Measurements from ENCODE around the gene GALNT17.

GALNT17 gene

DNA sequence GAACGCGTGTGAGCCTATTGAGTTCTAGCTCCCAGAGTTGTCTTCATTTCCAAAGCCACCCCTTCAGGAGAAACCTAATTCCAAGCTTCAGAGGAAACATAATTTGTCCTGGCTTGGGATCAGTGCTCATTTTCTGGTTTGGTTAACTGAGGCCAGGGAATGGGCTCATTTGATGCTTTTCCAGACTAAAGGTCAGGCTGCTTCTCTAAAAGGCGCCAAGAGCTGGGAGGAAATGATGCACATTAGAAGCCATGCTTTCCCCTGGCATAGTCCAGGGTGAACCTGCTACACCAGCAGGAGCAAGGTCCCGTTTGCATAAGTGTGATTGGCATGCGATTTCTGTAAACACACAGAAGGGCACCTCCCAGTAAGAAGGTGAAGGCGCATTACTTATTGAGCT lies 435.0 kb downstream of the GALNT17 start:
- H3K27me3 ChIP-seq (replicated peaks; ENCODE audit: insufficient read depth, low read length), result no peaks in the 10 kb centered on the region
- no peaks in the 10 kb centered on the region for H3K9me2 ChIP-seq (replicated peaks; ENCODE audit: insufficient read depth, low read length)
- H3K36me3 ChIP-seq (replicated peaks; ENCODE audit: insufficient read depth, low read length), result no peaks in the 10 kb centered on the region
- no peak for TF ChIP-seq EZH2phosphoT487 (IDR thresholded peaks at IDR 0.05; ENCODE audit: low read length)
- TF ChIP-seq EZH2 (optimal IDR thresholded peaks at IDR 0.05; ENCODE audit: low read depth, low read length), result no peak
- TF ChIP-seq, protein P1, sequence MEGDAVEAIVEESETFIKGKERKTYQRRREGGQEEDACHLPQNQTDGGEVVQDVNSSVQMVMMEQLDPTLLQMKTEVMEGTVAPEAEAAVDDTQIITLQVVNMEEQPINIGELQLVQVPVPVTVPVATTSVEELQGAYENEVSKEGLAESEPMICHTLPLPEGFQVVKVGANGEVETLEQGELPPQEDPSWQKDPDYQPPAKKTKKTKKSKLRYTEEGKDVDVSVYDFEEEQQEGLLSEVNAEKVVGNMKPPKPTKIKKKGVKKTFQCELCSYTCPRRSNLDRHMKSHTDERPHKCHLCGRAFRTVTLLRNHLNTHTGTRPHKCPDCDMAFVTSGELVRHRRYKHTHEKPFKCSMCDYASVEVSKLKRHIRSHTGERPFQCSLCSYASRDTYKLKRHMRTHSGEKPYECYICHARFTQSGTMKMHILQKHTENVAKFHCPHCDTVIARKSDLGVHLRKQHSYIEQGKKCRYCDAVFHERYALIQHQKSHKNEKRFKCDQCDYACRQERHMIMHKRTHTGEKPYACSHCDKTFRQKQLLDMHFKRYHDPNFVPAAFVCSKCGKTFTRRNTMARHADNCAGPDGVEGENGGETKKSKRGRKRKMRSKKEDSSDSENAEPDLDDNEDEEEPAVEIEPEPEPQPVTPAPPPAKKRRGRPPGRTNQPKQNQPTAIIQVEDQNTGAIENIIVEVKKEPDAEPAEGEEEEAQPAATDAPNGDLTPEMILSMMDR (IDR thresholded peaks at IDR 0.05; ENCODE audit: low read length), result no peak
- H3K9ac ChIP-seq (ENCODE audit: low read length), result no peak overlapping the region
- no peak overlapping the region for H3K27ac ChIP-seq (ENCODE audit: low read length)
- H3K4me2 ChIP-seq (ENCODE audit: low read depth, low read length), result no peak overlapping the region
- H3K9me3 ChIP-seq (replicated peaks; ENCODE audit: insufficient read depth, low read length), result no peaks in the 10 kb centered on the region
- H3K4me1 ChIP-seq (ENCODE audit: low read length), result no peaks in the 10 kb centered on the region
- H2AFZ ChIP-seq (ENCODE audit: low read length), result no peak overlapping the region
- H3K4me3 ChIP-seq (ENCODE audit: low read length), result no peak overlapping the region
- no peak for DNase-seq
- H3F3A ChIP-seq (ENCODE audit: insufficient read depth, low read length), result no peaks in the 10 kb centered on the region
- H3K79me2 ChIP-seq (ENCODE audit: low read length), result no peaks in the 10 kb centered on the region
- no peaks in the 10 kb centered on the region for H4K20me1 ChIP-seq (ENCODE audit: insufficient read depth, low read length)

DNA sequence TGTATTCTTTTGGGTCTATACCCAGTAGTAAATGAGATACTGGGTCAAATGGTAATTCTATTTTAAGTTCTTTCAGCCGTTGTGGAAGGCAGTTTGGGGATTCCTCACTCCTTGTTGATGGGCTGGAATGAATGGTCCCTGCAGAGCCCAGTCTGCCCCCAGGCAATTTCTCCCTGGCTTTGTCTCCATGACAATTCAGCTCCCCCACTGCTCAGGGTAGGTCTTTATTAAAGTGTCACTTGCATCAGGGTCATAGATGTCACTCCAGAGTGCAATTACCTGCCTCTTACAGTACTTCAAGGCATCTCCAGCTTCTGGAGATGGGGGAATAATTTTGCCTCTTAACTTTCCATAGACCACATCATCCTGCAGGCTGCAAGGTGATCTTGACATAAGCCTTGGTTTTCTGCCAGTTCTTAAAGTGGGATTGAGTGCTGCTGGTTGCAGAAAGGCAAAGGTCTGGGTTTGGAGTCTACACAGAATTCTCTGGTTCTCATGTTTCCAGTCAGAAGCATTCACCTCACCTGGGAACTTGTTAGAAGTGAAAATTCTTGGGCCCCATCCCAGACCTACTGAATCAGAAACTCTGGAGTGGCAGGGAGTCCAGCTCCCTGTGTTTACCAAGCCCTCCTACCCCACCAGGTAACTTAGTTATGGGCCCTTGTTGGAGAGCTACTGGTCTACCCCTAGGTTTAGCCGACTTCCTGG lies 442.4 kb downstream of the GALNT17 start:
- Histone ChIP-seq H3K4me3 (ENCODE audit: low read length) (no peak overlapping the region), H2AFZ (ENCODE audit: low read length) (no peak overlapping the region), H3K4me2 (ENCODE audit: low read depth, low read length) (no peak overlapping the region), H3K4me1 (ENCODE audit: low read length) (no peaks in the 10 kb centered on the region), H3K79me2 (ENCODE audit: low read length) (no peaks in the 10 kb centered on the region), H3K27me3 (replicated peaks; ENCODE audit: insufficient read depth, low read length) (no peaks in the 10 kb centered on the region), H3K36me3 (replicated peaks; ENCODE audit: insufficient read depth, low read length) (no peaks in the 10 kb centered on the region), H3K9me2 (replicated peaks; ENCODE audit: insufficient read depth, low read length) (no peaks in the 10 kb centered on the region), H3F3A (ENCODE audit: insufficient read depth, low read length) (no peaks in the 10 kb centered on the region), H3K9me3 (replicated peaks; ENCODE audit: insufficient read depth, low read length) (no peaks in the 10 kb centered on the region), H3K9ac (ENCODE audit: low read length) (no peak overlapping the region), H3K27ac (ENCODE audit: low read length) (no peak overlapping the region), H4K20me1 (ENCODE audit: insufficient read depth, low read length) (no peaks in the 10 kb centered on the region)
- TF ChIP-seq EZH2 (optimal IDR thresholded peaks at IDR 0.05; ENCODE audit: low read depth, low read length) (no peak), EZH2phosphoT487 (IDR thresholded peaks at IDR 0.05; ENCODE audit: low read length) (no peak)
- TF ChIP-seq, protein P1 (IDR thresholded peaks at IDR 0.05; ENCODE audit: low read length), result no peak
- no peak for DNase-seq

DNA sequence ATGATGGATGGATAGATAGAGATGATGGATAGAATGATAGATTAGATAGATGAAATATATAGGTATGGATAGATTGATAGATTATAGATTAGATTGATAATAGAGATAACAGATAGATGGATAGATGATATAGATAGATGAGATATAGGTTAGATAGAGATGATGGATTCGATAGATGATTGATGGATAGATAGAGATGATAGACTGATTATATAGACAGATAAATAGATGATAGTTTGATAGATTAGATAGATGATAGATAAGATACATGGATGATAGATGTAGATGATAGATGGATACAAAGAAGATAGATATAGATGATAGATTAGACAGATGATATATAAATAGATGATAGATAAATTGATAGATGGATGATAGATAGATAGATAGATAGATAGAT lies 448.1 kb downstream of the GALNT17 start:
- Histone ChIP-seq H3F3A (ENCODE audit: insufficient read depth, low read length) (no peaks in the 10 kb centered on the region), H3K36me3 (replicated peaks; ENCODE audit: insufficient read depth, low read length) (no peaks in the 10 kb centered on the region), H3K9ac (ENCODE audit: low read length) (no peak overlapping the region), H3K79me2 (ENCODE audit: low read length) (no peaks in the 10 kb centered on the region), H3K9me3 (replicated peaks; ENCODE audit: insufficient read depth, low read length) (no peaks in the 10 kb centered on the region), H3K4me3 (ENCODE audit: low read length) (no peak overlapping the region), H3K27me3 (replicated peaks; ENCODE audit: insufficient read depth, low read length) (no peaks in the 10 kb centered on the region), H3K4me1 (ENCODE audit: low read length) (no peaks in the 10 kb centered on the region), H4K20me1 (ENCODE audit: insufficient read depth, low read length) (no peaks in the 10 kb centered on the region), H3K4me2 (ENCODE audit: low read depth, low read length) (no peak overlapping the region), H3K27ac (ENCODE audit: low read length) (no peak overlapping the region), H2AFZ (ENCODE audit: low read length) (no peak overlapping the region), H3K9me2 (replicated peaks; ENCODE audit: insufficient read depth, low read length) (no peaks in the 10 kb centered on the region)
- TF ChIP-seq, protein P1 (IDR thresholded peaks at IDR 0.05; ENCODE audit: low read length), result no peak
- TF ChIP-seq EZH2 (optimal IDR thresholded peaks at IDR 0.05; ENCODE audit: low read depth, low read length) (no peak), EZH2phosphoT487 (IDR thresholded peaks at IDR 0.05; ENCODE audit: low read length) (no peak)
- no peak for DNase-seq
